OCI-LY1 (cell line): ENCODE results near the gene TBCD.

Experiments
- H2AFZ ChIP-seq: fragments of 200-600 bp; sonication (generic), shearing (Covaris generic); 2 replicates; pipeline ENCODE4 v1.6.0; 2014; ENCODE audit warnings: antibody characterized with exemption, mild to moderate bottlenecking, low read length
- H3F3A ChIP-seq: fragments of 200-600 bp; sonication (generic), shearing (Covaris generic); 2 replicates; pipeline ENCODE4 v1.6.0; 2014; ENCODE audit warnings: mild to moderate bottlenecking, antibody characterized with exemption, low read length, moderate library complexity; ENCODE audit not compliant: insufficient read depth
- H3K27ac ChIP-seq: fragments of 200-600 bp; sonication (generic); 2 replicates; pipeline ENCODE4 v1.5.1; 2014; ENCODE audit warnings: low read length, mixed run types, mild to moderate bottlenecking, low read depth; ENCODE audit not compliant: poor library complexity, severe bottlenecking
- H3K27me3 ChIP-seq: fragments of 200-600 bp; sonication (generic); 2 replicates; pipeline ENCODE4 v1.6.0; 2014; ENCODE audit warnings: antibody characterized with exemption, mild to moderate bottlenecking, low read length, moderate library complexity; ENCODE audit not compliant: insufficient read depth
- H3K36me3 ChIP-seq: fragments of 200-600 bp; sonication (generic); 2 replicates; pipeline ENCODE4 v1.6.1; 2014; ENCODE audit warnings: mild to moderate bottlenecking, antibody characterized with exemption, low read length, moderate library complexity, mixed read lengths; ENCODE audit not compliant: insufficient read depth
- H3K4me1 ChIP-seq: fragments of 200-600 bp; sonication (generic); 2 replicates; pipeline ENCODE4 v1.5.1; 2014; ENCODE audit warnings: mild to moderate bottlenecking, low read length, moderate library complexity; ENCODE audit not compliant: insufficient read depth, severe bottlenecking
- H3K4me2 ChIP-seq: fragments of 200-600 bp; sonication (generic), shearing (Covaris generic); 2 replicates; pipeline ENCODE4 v1.6.1; 2014; ENCODE audit warnings: low read length
- H3K4me3 ChIP-seq: fragments of 200-600 bp; sonication (generic); 2 replicates; pipeline ENCODE4 v1.5.1; 2014; ENCODE audit warnings: low read length, low read depth, mild to moderate bottlenecking, mixed read lengths; ENCODE audit not compliant: poor library complexity, severe bottlenecking
- H3K79me2 ChIP-seq: fragments of 200-600 bp; shearing (Covaris generic); 2 replicates; pipeline ENCODE4 v1.6.1; 2016; ENCODE audit warnings: mixed run types, low read length, mixed read lengths; ENCODE audit not compliant: insufficient read depth
- H3K9ac ChIP-seq: fragments of 200-600 bp; sonication (generic), shearing (Covaris generic); 2 replicates; pipeline ENCODE4 v1.6.1; 2014; ENCODE audit warnings: mild to moderate bottlenecking, low read length, mixed read lengths
- H3K9me2 ChIP-seq: fragments of 200-600 bp; sonication (generic), shearing (Covaris generic); 2 replicates; pipeline ENCODE4 v1.6.1; 2014; ENCODE audit warnings: low read depth, mild to moderate bottlenecking, low read length, mixed read lengths
- H3K9me3 ChIP-seq: fragments of 200-600 bp; shearing (Covaris generic); 2 replicates; pipeline ENCODE4 v1.6.1; 2014; ENCODE audit warnings: low read length, mixed read lengths
- H4K20me1 ChIP-seq: fragments of 200-600 bp; sonication (generic), shearing (Covaris generic); 2 replicates; pipeline ENCODE4 v1.6.0; 2016; ENCODE audit warnings: mild to moderate bottlenecking, low read length; ENCODE audit not compliant: insufficient read depth
- CTCF ChIP-seq: fragments of 200-600 bp; sonication (generic), shearing (Covaris generic); IDR thresholded peaks from 2 replicates; pipeline ENCODE4 v1.5.1; 2017; ENCODE audit warnings: mild to moderate bottlenecking, antibody characterized with exemption, low read length, moderate library complexity, mixed read lengths
- EZH2 ChIP-seq: fragments of 200-600 bp; sonication (generic), shearing (Covaris generic); IDR thresholded peaks from 2 replicates; pipeline ENCODE4 v1.8.0; 2017; ENCODE audit warnings: borderline replicate concordance, mixed run types, mild to moderate bottlenecking, antibody characterized with exemption, low read length, moderate library complexity, mixed read lengths

Gene TBCD

GRCh38 chr17:82841921-82842596, 90.2 kb downstream of the TBCD start:
- no peak overlapping the region for H3K9ac ChIP-seq
- no peak overlapping the region for H3K27ac ChIP-seq
- no peaks in the 10 kb centered on the region for H3K9me3 ChIP-seq
- no peaks in the 10 kb centered on the region for H3K27me3 ChIP-seq
- H3K9me2 ChIP-seq: no peaks in the 10 kb centered on the region
- no peaks in the 10 kb centered on the region for H3F3A ChIP-seq
- no peaks in the 10 kb centered on the region for H4K20me1 ChIP-seq
- no peaks in the 10 kb centered on the region for H3K36me3 ChIP-seq
- H3K4me3 ChIP-seq: no peak overlapping the region
- peaks cover 9% of the 10 kb centered on the region for H3K4me1 ChIP-seq
- H3K79me2 ChIP-seq: no peaks in the 10 kb centered on the region
- TF ChIP-seq CTCF (no peak), EZH2 (no peak)
- no peak overlapping the region for H3K4me2 ChIP-seq
- no peak overlapping the region for H2AFZ ChIP-seq

GRCh38 chr17:82843904-82844680, 92.2 kb downstream of the TBCD start:
- TF ChIP-seq EZH2: no peak
- TF ChIP-seq CTCF: no peak
- Histone ChIP-seq H3K9me2 (no peaks in the 10 kb centered on the region), H3K79me2 (no peaks in the 10 kb centered on the region), H3K4me3 (no peak overlapping the region), H3K4me2 (no peak overlapping the region), H3K36me3 (no peaks in the 10 kb centered on the region), H4K20me1 (no peaks in the 10 kb centered on the region), H3K9me3 (no peaks in the 10 kb centered on the region), H3K27me3 (no peaks in the 10 kb centered on the region), H2AFZ (no peak overlapping the region), H3K4me1 (peaks cover 10% of the 10 kb centered on the region), H3F3A (no peaks in the 10 kb centered on the region), H3K9ac (no peak overlapping the region), H3K27ac (no peak overlapping the region)

GRCh38 chr17:82844796-82845162, 92.9 kb downstream of the TBCD start:
- Histone ChIP-seq H2AFZ (no peak overlapping the region), H3K27me3 (no peaks in the 10 kb centered on the region), H3K4me2 (no peak overlapping the region), H3K9ac (no peak overlapping the region), H3K9me2 (no peaks in the 10 kb centered on the region), H3K9me3 (no peaks in the 10 kb centered on the region), H3K4me3 (no peak overlapping the region), H4K20me1 (no peaks in the 10 kb centered on the region), H3K79me2 (no peaks in the 10 kb centered on the region), H3F3A (no peaks in the 10 kb centered on the region), H3K27ac (no peak overlapping the region), H3K36me3 (no peaks in the 10 kb centered on the region), H3K4me1 (peaks cover 16% of the 10 kb centered on the region)
- TF ChIP-seq EZH2: no peak
- TF ChIP-seq CTCF: no peak
